ENCODE results near the gene CD82.

The CD82 gene

DNA sequence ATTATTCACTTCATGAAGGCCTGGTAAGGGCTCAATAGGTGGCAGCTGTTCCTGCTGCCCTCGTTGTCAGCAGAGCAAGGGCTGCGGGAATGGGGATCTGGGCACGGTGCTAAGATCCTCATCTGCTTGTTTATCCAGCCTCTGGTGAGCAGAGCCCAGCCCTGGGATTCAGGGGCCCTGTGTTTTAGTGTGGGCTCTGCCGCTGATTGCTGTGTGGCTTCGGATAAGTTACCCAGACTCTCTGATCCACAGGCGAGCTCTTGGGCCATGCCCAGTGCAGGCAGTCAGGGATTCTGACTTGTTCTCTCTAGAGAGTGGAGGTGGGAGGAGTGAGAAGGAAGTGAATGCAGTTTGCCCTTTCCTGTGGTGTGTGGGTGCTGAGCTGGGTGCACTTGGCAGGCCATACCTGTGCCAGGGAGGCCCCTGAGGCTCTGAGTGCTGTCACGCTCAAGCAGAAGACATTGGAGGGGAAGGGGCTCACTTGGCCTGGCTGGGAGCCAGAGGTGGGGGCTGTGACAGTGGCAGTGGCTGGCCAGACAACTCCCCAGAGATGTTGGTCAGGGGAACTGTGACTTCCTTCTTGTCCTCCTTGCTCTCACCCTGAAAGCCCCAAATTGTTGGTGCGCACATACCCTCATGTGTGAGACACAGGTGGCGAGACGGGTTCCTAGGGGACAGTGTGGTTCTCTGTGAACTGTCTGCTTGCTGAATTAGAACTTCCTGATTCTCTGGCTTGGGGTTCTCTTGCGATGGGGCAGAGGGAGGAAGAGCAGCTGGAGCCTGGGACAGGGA is 43.7 kb downstream of the CD82 start:
- H3K9me2 ChIP-seq (replicated peaks; ENCODE audit: insufficient read depth, low read length) = no peaks in the 10 kb centered on the region
- TF ChIP-seq, protein P1, sequence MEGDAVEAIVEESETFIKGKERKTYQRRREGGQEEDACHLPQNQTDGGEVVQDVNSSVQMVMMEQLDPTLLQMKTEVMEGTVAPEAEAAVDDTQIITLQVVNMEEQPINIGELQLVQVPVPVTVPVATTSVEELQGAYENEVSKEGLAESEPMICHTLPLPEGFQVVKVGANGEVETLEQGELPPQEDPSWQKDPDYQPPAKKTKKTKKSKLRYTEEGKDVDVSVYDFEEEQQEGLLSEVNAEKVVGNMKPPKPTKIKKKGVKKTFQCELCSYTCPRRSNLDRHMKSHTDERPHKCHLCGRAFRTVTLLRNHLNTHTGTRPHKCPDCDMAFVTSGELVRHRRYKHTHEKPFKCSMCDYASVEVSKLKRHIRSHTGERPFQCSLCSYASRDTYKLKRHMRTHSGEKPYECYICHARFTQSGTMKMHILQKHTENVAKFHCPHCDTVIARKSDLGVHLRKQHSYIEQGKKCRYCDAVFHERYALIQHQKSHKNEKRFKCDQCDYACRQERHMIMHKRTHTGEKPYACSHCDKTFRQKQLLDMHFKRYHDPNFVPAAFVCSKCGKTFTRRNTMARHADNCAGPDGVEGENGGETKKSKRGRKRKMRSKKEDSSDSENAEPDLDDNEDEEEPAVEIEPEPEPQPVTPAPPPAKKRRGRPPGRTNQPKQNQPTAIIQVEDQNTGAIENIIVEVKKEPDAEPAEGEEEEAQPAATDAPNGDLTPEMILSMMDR (IDR thresholded peaks at IDR 0.05; ENCODE audit: insufficient read depth, low read length, poor library complexity, severe bottlenecking) = no peak
- TF ChIP-seq EZH2phosphoT487 (conservative IDR thresholded peaks at IDR 0.05; ENCODE audit: low read length) = no peak
- H3K4me2 ChIP-seq (ENCODE audit: low read depth, low read length, poor library complexity, severe bottlenecking) = peak overlapping the region; percentile 50
- no peaks in the 10 kb centered on the region for H3K36me3 ChIP-seq (ENCODE audit: low read length)
- H3K27me3 ChIP-seq (ENCODE audit: low read length) = no peaks in the 10 kb centered on the region
- no peaks in the 10 kb centered on the region for H4K20me1 ChIP-seq (ENCODE audit: low read depth, low read length)
- H3K79me2 ChIP-seq (ENCODE audit: insufficient read depth, low read length) = no peaks in the 10 kb centered on the region
- H3K27ac ChIP-seq (ENCODE audit: low read depth, low read length) = peak overlapping the region; percentile 90
- no peak overlapping the region for H2AFZ ChIP-seq (ENCODE audit: low read depth, low read length, severe bottlenecking)
- no peaks in the 10 kb centered on the region for H3K9me3 ChIP-seq (ENCODE audit: insufficient read depth, low read length)
- peaks cover 6% of the 10 kb centered on the region; the same call in 1 of the 2 replicates for H3F3A ChIP-seq (ENCODE audit: insufficient read depth)
- H3K4me3 ChIP-seq (ENCODE audit: insufficient read depth, low read length, poor library complexity, severe bottlenecking) = no peak overlapping the region
- peak overlapping the region; percentile 45; the same call in 1 of the 2 replicates for H3K9ac ChIP-seq (ENCODE audit: low read length)

DNA sequence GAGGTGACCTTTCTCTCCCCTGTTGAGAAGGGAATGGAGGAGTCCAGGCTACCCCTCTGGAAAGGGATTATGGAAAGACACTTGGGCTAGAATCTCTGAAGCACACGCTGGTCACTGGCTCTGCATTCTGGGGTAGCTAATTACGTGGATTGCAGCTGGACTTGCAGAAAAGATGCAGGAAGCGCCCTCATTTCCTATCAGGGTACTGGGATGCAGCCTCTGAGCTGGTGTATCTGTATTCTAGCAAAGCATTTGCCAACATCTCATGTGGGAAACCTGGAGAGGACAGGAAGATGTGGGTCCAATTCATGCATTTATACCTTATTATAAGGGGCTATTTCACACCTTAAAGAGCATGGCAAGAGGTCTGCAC is 44.3 kb downstream of the CD82 start:
- Histone ChIP-seq H3F3A (ENCODE audit: insufficient read depth) (peaks cover 6% of the 10 kb centered on the region; the same call in 1 of the 2 replicates), H3K9ac (ENCODE audit: low read length) (peak overlapping the region; percentile 45; the same call in 1 of the 2 replicates), H4K20me1 (ENCODE audit: low read depth, low read length) (no peaks in the 10 kb centered on the region), H3K27ac (ENCODE audit: low read depth, low read length) (peak overlapping the region; percentile 90), H3K4me3 (ENCODE audit: insufficient read depth, low read length, poor library complexity, severe bottlenecking) (no peak overlapping the region), H3K79me2 (ENCODE audit: insufficient read depth, low read length) (no peaks in the 10 kb centered on the region), H3K9me3 (ENCODE audit: insufficient read depth, low read length) (no peaks in the 10 kb centered on the region), H2AFZ (ENCODE audit: low read depth, low read length, severe bottlenecking) (no peak overlapping the region), H3K4me2 (ENCODE audit: low read depth, low read length, poor library complexity, severe bottlenecking) (peak overlapping the region; percentile 50), H3K9me2 (replicated peaks; ENCODE audit: insufficient read depth, low read length) (no peaks in the 10 kb centered on the region), H3K27me3 (ENCODE audit: low read length) (no peaks in the 10 kb centered on the region), H3K36me3 (ENCODE audit: low read length) (no peaks in the 10 kb centered on the region)
- no peak for TF ChIP-seq EZH2phosphoT487 (conservative IDR thresholded peaks at IDR 0.05; ENCODE audit: low read length)
- TF ChIP-seq, protein P1 (IDR thresholded peaks at IDR 0.05; ENCODE audit: insufficient read depth, low read length, poor library complexity, severe bottlenecking) = no peak

DNA sequence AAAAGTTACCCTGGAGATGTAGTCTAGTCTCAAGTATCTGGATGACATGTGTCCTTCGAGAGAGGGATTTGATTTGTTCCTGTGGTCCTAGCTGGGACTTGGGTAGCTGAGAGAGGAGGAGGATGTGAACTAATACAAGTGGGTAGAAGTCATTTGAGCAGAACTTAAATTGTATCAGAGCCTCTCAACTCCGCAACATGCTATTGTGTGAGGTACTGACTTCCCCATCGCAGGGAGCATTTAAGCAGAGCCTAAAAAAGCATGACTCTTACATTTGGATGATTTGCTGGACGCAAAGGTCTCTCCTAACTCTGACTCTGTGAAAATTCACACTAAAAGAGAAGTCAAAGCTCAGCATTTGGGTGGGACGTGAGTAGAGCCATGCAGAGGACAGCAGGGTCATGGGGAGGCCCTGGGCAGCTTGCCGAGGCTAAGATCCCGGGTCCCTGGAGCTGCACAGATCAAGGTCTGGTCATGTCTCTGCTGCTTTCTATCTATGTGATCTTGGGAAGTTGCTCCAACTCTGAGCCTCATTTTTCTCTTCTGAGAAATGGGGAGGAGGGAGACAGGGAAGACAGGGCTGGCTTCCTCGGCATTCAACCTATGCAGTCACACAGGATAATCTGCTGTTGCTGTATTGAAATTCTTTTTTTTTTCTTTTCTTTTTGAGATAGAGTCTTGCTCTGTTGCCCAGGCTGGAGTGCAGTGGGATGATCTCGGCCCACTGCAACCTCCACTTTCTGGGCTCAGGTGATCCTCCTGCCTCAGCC is 44.9 kb downstream of the CD82 start:
- H4K20me1 ChIP-seq (ENCODE audit: low read depth, low read length) = no peaks in the 10 kb centered on the region
- peak overlapping the region; percentile 90 for H3K27ac ChIP-seq (ENCODE audit: low read depth, low read length)
- H3K4me2 ChIP-seq (ENCODE audit: low read depth, low read length, poor library complexity, severe bottlenecking) = peak overlapping the region; percentile 50
- H3K9ac ChIP-seq (ENCODE audit: low read length) = peak overlapping the region; percentile 45; the same call in 1 of the 2 replicates
- no peaks in the 10 kb centered on the region for H3K9me3 ChIP-seq (ENCODE audit: insufficient read depth, low read length)
- H2AFZ ChIP-seq (ENCODE audit: low read depth, low read length, severe bottlenecking) = no peak overlapping the region
- H3K36me3 ChIP-seq (ENCODE audit: low read length) = no peaks in the 10 kb centered on the region
- no peak for TF ChIP-seq EZH2phosphoT487 (conservative IDR thresholded peaks at IDR 0.05; ENCODE audit: low read length)
- TF ChIP-seq, protein P1 (IDR thresholded peaks at IDR 0.05; ENCODE audit: insufficient read depth, low read length, poor library complexity, severe bottlenecking) = no peak
- no peaks in the 10 kb centered on the region for H3K9me2 ChIP-seq (replicated peaks; ENCODE audit: insufficient read depth, low read length)
- H3K27me3 ChIP-seq (ENCODE audit: low read length) = no peaks in the 10 kb centered on the region
- no peaks in the 10 kb centered on the region for H3K79me2 ChIP-seq (ENCODE audit: insufficient read depth, low read length)
- no peak overlapping the region for H3K4me3 ChIP-seq (ENCODE audit: insufficient read depth, low read length, poor library complexity, severe bottlenecking)
- H3F3A ChIP-seq (ENCODE audit: insufficient read depth) = peaks cover 6% of the 10 kb centered on the region; the same call in 1 of the 2 replicates

All from SU-DHL-6 (cell line).